Endothelial cell of umbilical vein (primary cell): Measurements from ENCODE around the gene CAMTA1. TPM values are rescaled to one million over a fixed set of nuclear protein-coding genes. Genes with fewer than 3 reads are reported as not detected.

Experiments
- BruUV-seq: library from RNA; stranded (reverse); fragments of 400-500 nt; replicated peaks from 2 replicates; lab custom pipeline; 2021; lab: Mats Ljungman, UMichigan
- CTCF ChIA-PET: fragments of 300-600, 350-600 bp; sonication (Branson Sonifier 250); formaldehyde crosslinking; loops from one replicate; lab custom pipeline; 2021; ENCODE audit warnings: antibody characterized with exemption, inconsistent platforms; lab: Charles Lee
- POLR2A ChIA-PET: fragments of 300-600, 350-600 bp; sonication (Branson Sonifier 250); formaldehyde crosslinking; loops from one replicate; lab custom pipeline; 2021; ENCODE audit warnings: antibody characterized with exemption, inconsistent platforms; lab: Charles Lee
- DNase-seq: peaks from one replicate; pipeline ENCODE4 v3.0.0-alpha.2; 2011; ENCODE audit warnings: low read depth, low spot score
- FAIRE-seq: peaks from 2 replicates; lab custom pipeline; 2011; peaks lifted over from hg19 to GRCh38; lab: Jason Lieb, UNC
- H2AFZ ChIP-seq: 2 replicates; pipeline ENCODE4 v1.6.0; 2012; ENCODE audit warnings: low read depth, low read length, control low read depth, inconsistent platforms
- H3K27ac ChIP-seq: 2 replicates; pipeline ENCODE4 v1.5.1; 2011; ENCODE audit warnings: low read depth, mild to moderate bottlenecking, control low read depth, low read length, moderate library complexity; ENCODE audit not compliant: insufficient read depth
- H3K27me3 ChIP-seq, 2 experiments: 2 replicates each; pipeline versions ENCODE4 v1.6.0 to v1.6.1; 2011; ENCODE audit warnings: low read length in 2 of 2, mixed read lengths in 1 of 2; ENCODE audit not compliant: control insufficient read depth in 2 of 2, insufficient read depth in 2 of 2
- H3K36me3 ChIP-seq, 2 experiments: 2 replicates in 1 of 2; 3 replicates in 1 of 2; pipeline ENCODE4 v1.5.1; 2011; ENCODE audit warnings: low read length in 2 of 2, mild to moderate bottlenecking in 1 of 2, moderate library complexity in 1 of 2; ENCODE audit not compliant: control insufficient read depth in 2 of 2, insufficient read depth in 2 of 2; ENCODE audit errors: extremely low read depth in 1 of 2
- H3K4me1 ChIP-seq: 3 replicates; pipeline ENCODE4 v1.5.1; 2011; ENCODE audit warnings: mild to moderate bottlenecking, low read length; ENCODE audit not compliant: control insufficient read depth, insufficient read depth; ENCODE audit errors: extremely low read depth
- H3K4me2 ChIP-seq: 2 replicates; pipeline ENCODE4 v1.6.1; 2011; ENCODE audit warnings: low read length, control low read depth, mixed read lengths; ENCODE audit not compliant: insufficient read depth
- H3K4me3 ChIP-seq, 3 experiments: fragments of 200-600 bp in 1 of 3; sonication (generic), shearing (Covaris generic) in 1 of 3; replicated peaks in 1 of 3; 2 replicates each; pipeline ENCODE4 v1.5.1; 2011 to 2016; ENCODE audit warnings: control low read depth in 3 of 3, low read length in 3 of 3, mild to moderate bottlenecking in 2 of 3, inconsistent platforms in 1 of 3, low read depth in 1 of 3, moderate library complexity in 1 of 3; ENCODE audit not compliant: insufficient read depth in 1 of 3
- H3K79me2 ChIP-seq: 2 replicates; pipeline ENCODE4 v1.6.0; 2012; ENCODE audit warnings: low read length, inconsistent platforms; ENCODE audit not compliant: control insufficient read depth, insufficient read depth
- H3K9ac ChIP-seq: replicated peaks from 2 replicates; pipeline ENCODE3; 2011; ENCODE audit warnings: low read length, control low read depth; ENCODE audit not compliant: insufficient read depth; ENCODE audit errors: extremely low read depth
- H3K9me1 ChIP-seq: replicated peaks from 3 replicates; pipeline ENCODE4 v1.6.0; 2011; ENCODE audit warnings: mild to moderate bottlenecking, low read length; ENCODE audit not compliant: control insufficient read depth, insufficient read depth; ENCODE audit errors: extremely low read depth
- H3K9me3 ChIP-seq: replicated peaks from 2 replicates; pipeline ENCODE4 v1.5.1; 2012; ENCODE audit warnings: low read length, inconsistent platforms; ENCODE audit not compliant: control insufficient read depth, insufficient read depth
- H4K20me1 ChIP-seq: replicated peaks from 2 replicates; pipeline ENCODE3; 2011; ENCODE audit warnings: mild to moderate bottlenecking, low read length; ENCODE audit not compliant: control insufficient read depth, insufficient read depth; ENCODE audit errors: extremely low read depth
- CTCF ChIP-seq, 2 donors: IDR thresholded peaks; 1 replicate in 1 of 2; 2 replicates in 1 of 2; pipeline ENCODE4 v1.5.1; 2011; ENCODE audit warnings: low read length in 2 of 2, mild to moderate bottlenecking in 2 of 2, moderate library complexity in 2 of 2, control low read depth in 1 of 2, inconsistent platforms in 1 of 2, low read depth in 1 of 2; ENCODE audit not compliant: insufficient read depth in 1 of 2; ENCODE audit errors: extremely low read depth in 1 of 2
- FOS ChIP-seq: IDR thresholded peaks from 2 replicates; pipeline ENCODE4 v1.6.1; 2011; ENCODE audit warnings: mild to moderate bottlenecking, low read length, moderate library complexity, borderline replicate concordance; ENCODE audit not compliant: insufficient read depth
- GATA2 ChIP-seq: IDR thresholded peaks from 2 replicates; pipeline ENCODE4 v1.7.0; 2011; ENCODE audit warnings: low read depth, mild to moderate bottlenecking, moderate library complexity, mixed read lengths, low read length; ENCODE audit not compliant: insufficient read length, insufficient read depth
- JUN ChIP-seq: IDR thresholded peaks from 2 replicates; pipeline ENCODE4 v1.6.1; 2011; ENCODE audit warnings: borderline replicate concordance, low read depth; ENCODE audit not compliant: insufficient read length, insufficient read depth
- dilution Hi-C: fragments of 300-500 bp; cut with MboI; formaldehyde crosslinking; loops from one replicate; pipeline ENCODE4 v1.15.0; 2019; ENCODE audit warnings: low sequenced_read_pairs; ENCODE audit not compliant: extremely low pct_ligation_motif_present
- intact Hi-C: fragments of 100-400 bp; cut with micrococcal nuclease; formaldehyde crosslinking; loops from one replicate; pipeline ENCODE4 v1.10.0; 2022
- polyA plus RNA-seq, 4 experiments: library from polyadenylated mRNA; depleted of rRNA in 3 of 4; stranded (reverse) in 3 of 4; unstranded in 1 of 4; fragments of >200 nt; gene quantifications; 2 replicates each; pipeline versions ENCODE4 v1.2.1 to v1.2.3, GENCODE V29; 2011 to 2012; ENCODE audit warnings: missing spikeins in 1 of 4
- total RNA-seq: library from RNA; stranded (reverse); gene quantifications from 2 replicates; pipeline ENCODE4 v1.2.3, GENCODE V29; 2021

Gene CAMTA1
- total and polyA plus RNA-seq, 2 donors (not counting 3 experiments of a cell fraction or from before 2014, with no cell fraction given), result 50.8 to 92.7 TPM

- H3K4me1 ChIP-seq, result peaks cover 3% of the 10 kb centered on the region
- BruUV-seq, result no TSS peak
- TF ChIP-seq CTCF (IDR thresholded peaks at IDR 0.05; ENCODE audit: extremely low read depth in 1 of 2, insufficient read depth in 1 of 2, low read depth in 1 of 2, low read length in 2 of 2) (peak; percentile 90 to 91), JUN (no peak), GATA2 (peak; percentile 9), FOS (no peak)
- H3K36me3 ChIP-seq, result no peaks in the 10 kb centered on the region
- H3K79me2 ChIP-seq, result no peaks in the 10 kb centered on the region
- H3K27me3 ChIP-seq, result no peaks in the 10 kb centered on the region
- H3K9me3 ChIP-seq, result no peaks in the 10 kb centered on the region
- POLR2A ChIA-PET, result no interaction called here
- dilution Hi-C loops (no loop called here), intact Hi-C loops (loop anchor here (1.0 to 5.0 kb wide), 12 partner anchors 66 to 927 kb away; no protein-coding TSS in a partner anchor)
- no peaks in the 10 kb centered on the region for H4K20me1 ChIP-seq
- CTCF ChIA-PET, result interaction anchor here (0.6 to 3.7 kb wide), 25 partner anchors 9 to 927 kb away, joined by 3 to 112 read pairs (median 4); partner anchors contain the start of gene CAMTA1
- FAIRE-seq (peak; percentile 54), DNase-seq (peak; percentile 36)
- no peak overlapping the region for H3K4me2 ChIP-seq
- H3K27ac ChIP-seq, result no peak overlapping the region
- no peak overlapping the region for H3K4me3 ChIP-seq
- no peak overlapping the region for H2AFZ ChIP-seq
- no peak overlapping the region for H3K9ac ChIP-seq
- H3K9me1 ChIP-seq, result no peaks in the 10 kb centered on the region
Measured at GRCh38 chr1:7646981-7647901, 862.0 kb downstream of the CAMTA1 start.
